Right lobe of liver (tissue), 6 donors: ENCODE data around the gene PLEKHB2. TPM values are rescaled to one million over a fixed set of nuclear protein-coding genes. Genes with fewer than 3 reads are reported as not detected.
A peak's percentile ranks its signal among the peaks of the same experiment; 100 is the strongest.

Experiments used
- ATAC-seq, 4 donors: fragments of 200-7000 bp; cut with Tn5 transposase; one replicate each; pipeline ENCODE4 v1.9.1; 2020; ENCODE audit warnings: mild to moderate bottlenecking in 4 of 4, moderate library complexity in 4 of 4
- DNase-seq, 3 donors: peaks; one replicate each; pipeline ENCODE4 v3.0.0-alpha.2; 2020
- H3K27ac ChIP-seq, 3 donors: fragments of 200-600 bp; one replicate each; pipeline ENCODE4 v1.8.0; 2022
- H3K27me3 ChIP-seq, 2 donors: fragments of 200-600 bp; one replicate each; pipeline ENCODE4 v1.8.0; 2022
- H3K36me3 ChIP-seq, 4 donors: fragments of 200-600 bp; sonication (generic) in 1 of 4; one replicate each; pipeline versions ENCODE4 v1.5.1 to v1.8.0; 2017 to 2022; ENCODE audit warnings: control low read depth in 1 of 4
- H3K4me1 ChIP-seq, 4 donors: fragments of 200-600 bp; sonication (generic) in 1 of 4; one replicate each; pipeline versions ENCODE4 v1.5.1 to v1.8.0; 2017 to 2022; ENCODE audit warnings: control low read depth in 1 of 4
- H3K4me3 ChIP-seq, 3 donors: fragments of 200-600 bp; one replicate each; pipeline ENCODE4 v1.8.0; 2022
- H3K9me3 ChIP-seq, 4 donors: fragments of 200-600 bp; sonication (generic) in 1 of 4; one replicate each; pipeline versions ENCODE4 v1.5.1 to v1.8.0; 2017 to 2022; ENCODE audit warnings: control low read depth in 1 of 4
- POLR2A ChIP-seq: fragments of 450-650 bp; IDR thresholded peaks from one replicate; pipeline ENCODE4 v1.6.1; 2017; ENCODE audit warnings: antibody characterized with exemption, mild to moderate bottlenecking
- WGBS: methylation state at CpG from one replicate; pipeline ENCODE4 v1.1.6; 2018; ENCODE audit warnings: low coverage, low lambda C conversion rate; ENCODE audit not compliant: insufficient coverage; ENCODE audit errors: missing lambda C conversion rate; 5-methylcytosine and 5-hydroxymethylcytosine counted together
- intact Hi-C, 2 donors: fragments of 100-400 bp; cut with DNase I; formaldehyde crosslinking; loops; one replicate each; pipeline versions ENCODE4 v1.11.2 to v1.14.1; 2022
- total RNA-seq, 6 experiments: library from RNA; depleted of rRNA in 2 of 6; stranded (reverse); fragments of >200 nt in 2 of 6; fragmentation: NEBNext Ultra II Directional in 3 of 6; extraction: Animal tissue kit (Norgen Biotek cat#: 25700) in 3 of 6; gene quantifications; one replicate each; pipeline versions ENCODE4 v1.1.0 to v1.2.4, GENCODE V29; 2016 to 2023
- TF ChIP-seq, protein P1 (sequence below), 4 donors: fragments of 200-600 bp in 3 of 4; fragments of 450-650 bp in 1 of 4; IDR thresholded peaks; one replicate each; pipeline versions ENCODE4 v1.5.1 to v1.8.0; 2016 to 2022; ENCODE audit warnings: antibody characterized with exemption in 4 of 4, mild to moderate bottlenecking in 2 of 4
- donor health status: DM: no; HTN: yes; CAD: no.
- donor health status: DM: no; HTN: no; CAD: no.
- donor health status: DM: no; HTN: no; CAD: no.
- donor health status: DM: no; HTN: yes; CAD: no.
- donor health status: DM: no; HTN: yes; CAD: no.

The PLEKHB2 gene
- total RNA-seq, 6 experiments from 2014 or later, result 8.9 to 22.3 (median 17.5) TPM

DNA sequence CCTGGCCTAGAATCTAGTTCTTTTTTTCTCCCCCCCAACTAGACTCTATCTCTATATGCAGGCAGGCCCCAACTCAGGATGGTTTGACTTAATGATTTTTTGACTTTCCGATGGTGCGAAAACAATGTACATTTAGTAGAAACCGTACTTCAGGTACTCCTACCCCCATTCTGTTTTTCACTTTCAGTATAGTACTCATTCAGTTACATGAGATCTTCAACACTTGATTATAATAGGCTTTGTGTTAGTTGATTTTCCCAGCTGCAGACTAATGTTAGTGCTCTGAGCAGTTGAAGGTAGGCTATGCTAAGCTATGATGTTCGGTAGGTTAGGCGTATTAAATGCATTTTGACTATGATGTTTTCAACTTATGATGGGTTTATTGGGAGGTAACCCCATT lies 37.7 kb downstream of the PLEKHB2 start:
- Histone ChIP-seq H3K9me3 (no peaks in the 10 kb centered on the region), H3K4me1 (no peaks in the 10 kb centered on the region), H3K36me3 (peaks cover 0 to 74% (median 20%) of the 10 kb centered on the region in 4 donors), H3K27me3 (no peaks in the 10 kb centered on the region), H3K27ac (no peak overlapping the region), H3K4me3 (no peak overlapping the region)
- 98% methylated on average over 5 of the region's 5 CpGs for WGBS
- DNase-seq, result no peak
- intact Hi-C loops, result no loop called here
- TF ChIP-seq, protein P1, sequence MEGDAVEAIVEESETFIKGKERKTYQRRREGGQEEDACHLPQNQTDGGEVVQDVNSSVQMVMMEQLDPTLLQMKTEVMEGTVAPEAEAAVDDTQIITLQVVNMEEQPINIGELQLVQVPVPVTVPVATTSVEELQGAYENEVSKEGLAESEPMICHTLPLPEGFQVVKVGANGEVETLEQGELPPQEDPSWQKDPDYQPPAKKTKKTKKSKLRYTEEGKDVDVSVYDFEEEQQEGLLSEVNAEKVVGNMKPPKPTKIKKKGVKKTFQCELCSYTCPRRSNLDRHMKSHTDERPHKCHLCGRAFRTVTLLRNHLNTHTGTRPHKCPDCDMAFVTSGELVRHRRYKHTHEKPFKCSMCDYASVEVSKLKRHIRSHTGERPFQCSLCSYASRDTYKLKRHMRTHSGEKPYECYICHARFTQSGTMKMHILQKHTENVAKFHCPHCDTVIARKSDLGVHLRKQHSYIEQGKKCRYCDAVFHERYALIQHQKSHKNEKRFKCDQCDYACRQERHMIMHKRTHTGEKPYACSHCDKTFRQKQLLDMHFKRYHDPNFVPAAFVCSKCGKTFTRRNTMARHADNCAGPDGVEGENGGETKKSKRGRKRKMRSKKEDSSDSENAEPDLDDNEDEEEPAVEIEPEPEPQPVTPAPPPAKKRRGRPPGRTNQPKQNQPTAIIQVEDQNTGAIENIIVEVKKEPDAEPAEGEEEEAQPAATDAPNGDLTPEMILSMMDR (IDR thresholded peaks at IDR 0.05), result no peak
- TF ChIP-seq POLR2A, result no peak
- no peak for ATAC-seq

GRCh38 chr2:131143803-131144202 lies 38.7 kb downstream of the PLEKHB2 start:
- Histone ChIP-seq H3K4me3 (no peak overlapping the region), H3K36me3 (peaks cover 0 to 82% (median 24%) of the 10 kb centered on the region in 4 donors), H3K4me1 (no peaks in the 10 kb centered on the region), H3K27ac (no peak overlapping the region), H3K9me3 (no peaks in the 10 kb centered on the region), H3K27me3 (no peaks in the 10 kb centered on the region)
- DNase-seq (no peak), ATAC-seq (no peak)
- no peak for TF ChIP-seq POLR2A
- TF ChIP-seq, protein P1 (IDR thresholded peaks at IDR 0.05), result no peak
- 75% methylated on average over 2 of the region's 6 CpGs for WGBS
- intact Hi-C loops, result no loop called here

GRCh38 chr2:131145040-131145439 lies 39.9 kb downstream of the PLEKHB2 start:
- H3K27ac ChIP-seq, result no peak overlapping the region
- peaks cover 0 to 82% (median 25%) of the 10 kb centered on the region in 4 donors for H3K36me3 ChIP-seq
- intact Hi-C loops, result no loop called here
- 79% methylated on average over 2 of the region's 2 CpGs for WGBS
- H3K9me3 ChIP-seq, result no peaks in the 10 kb centered on the region
- TF ChIP-seq, protein P1 (IDR thresholded peaks at IDR 0.05), result no peak
- no peak for TF ChIP-seq POLR2A
- H3K27me3 ChIP-seq, result no peaks in the 10 kb centered on the region
- H3K4me1 ChIP-seq, result no peaks in the 10 kb centered on the region
- DNase-seq, result no peak
- no peak overlapping the region for H3K4me3 ChIP-seq
- no peak for ATAC-seq

GRCh38 chr2:131146231-131146630 lies 41.1 kb downstream of the PLEKHB2 start:
- H3K27me3 ChIP-seq, result no peaks in the 10 kb centered on the region
- 89% methylated on average over 5 of the region's 7 CpGs for WGBS
- no peak for TF ChIP-seq POLR2A
- TF ChIP-seq, protein P1 (IDR thresholded peaks at IDR 0.05), result no peak
- peak; percentile 29 to 59 (median 39) for ATAC-seq
- no peaks in the 10 kb centered on the region for H3K9me3 ChIP-seq
- no peaks in the 10 kb centered on the region for H3K4me1 ChIP-seq
- no peak for DNase-seq
- intact Hi-C loops, result no loop called here
- no peak overlapping the region for H3K27ac ChIP-seq
- H3K36me3 ChIP-seq, result peaks cover 0 to 78% (median 20%) of the 10 kb centered on the region in 4 donors
- H3K4me3 ChIP-seq, result no peak overlapping the region

DNA sequence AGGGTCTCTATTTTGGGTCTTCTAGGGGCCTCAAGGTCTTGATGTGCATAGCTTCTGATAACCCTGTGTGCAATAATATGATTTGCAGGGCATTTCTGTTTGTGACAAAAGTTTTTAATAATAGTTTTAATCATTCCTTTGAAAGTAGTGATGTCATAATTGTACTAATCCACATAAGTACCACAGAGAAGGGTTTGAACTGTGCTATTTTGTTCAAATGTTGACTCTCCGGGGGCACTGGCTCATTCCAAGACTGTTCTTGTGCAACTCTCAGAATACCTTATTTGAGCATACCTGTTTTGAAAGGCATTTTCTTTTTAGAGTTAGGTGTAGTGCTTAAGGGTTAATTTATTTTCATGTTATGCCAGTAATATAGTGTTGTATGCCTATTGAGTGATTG lies 41.6 kb downstream of the PLEKHB2 start:
- WGBS, result 9% methylated on average over 1 of the region's 1 CpG
- TF ChIP-seq POLR2A, result no peak
- TF ChIP-seq, protein P1 (IDR thresholded peaks at IDR 0.05), result no peak
- H3K4me3 ChIP-seq, result no peak overlapping the region
- H3K27me3 ChIP-seq, result no peaks in the 10 kb centered on the region
- H3K27ac ChIP-seq, result no peak overlapping the region
- no peaks in the 10 kb centered on the region for H3K9me3 ChIP-seq
- DNase-seq, result no peak
- peaks cover 0 to 74% (median 19%) of the 10 kb centered on the region in 4 donors for H3K36me3 ChIP-seq
- intact Hi-C loops, result no loop called here
- ATAC-seq, result no peak
- no peaks in the 10 kb centered on the region for H3K4me1 ChIP-seq
